ENCODE measurements around the gene SMIM28.

The SMIM28 gene

DNA sequence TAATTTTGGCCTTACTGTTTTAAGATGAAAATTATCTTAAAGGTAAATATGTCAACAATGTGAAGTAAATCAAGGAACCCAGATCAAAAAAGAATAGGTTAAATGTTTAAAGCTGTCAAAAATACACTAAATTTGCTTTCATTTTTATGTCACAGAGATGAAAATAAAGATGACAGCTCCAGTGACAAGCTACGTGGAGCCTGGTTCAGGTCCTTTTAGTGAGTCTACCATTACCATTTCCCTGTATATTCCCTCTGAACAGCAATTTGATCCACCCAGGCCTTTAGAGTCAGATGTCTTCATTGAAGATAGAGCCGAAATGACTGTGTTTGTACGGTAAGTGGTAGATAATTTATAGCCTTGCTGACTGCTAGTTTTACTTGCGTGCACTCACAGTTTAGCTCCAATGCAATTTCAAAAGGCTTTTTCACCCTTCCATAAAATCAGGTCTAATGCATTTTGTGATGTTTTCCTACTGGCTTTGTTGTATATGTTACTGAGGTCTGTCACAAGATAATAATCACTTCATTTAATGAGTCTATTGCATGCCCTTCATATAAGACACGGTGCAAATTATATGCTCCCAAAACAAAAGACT, 28.2 kb downstream of the SMIM28 start:
- TF ChIP-seq ARNT (IDR thresholded peaks at IDR 0.05) (peak; percentile 86), FOXM1 (IDR thresholded peaks at IDR 0.05; ENCODE audit: borderline replicate concordance) (no peak), PKNOX1 (IDR thresholded peaks at IDR 0.05) (peak; percentile 98), SUZ12 (IDR thresholded peaks at IDR 0.05) (no peak), FOXK2 (IDR thresholded peaks at IDR 0.05) (no peak), CTBP1 (IDR thresholded peaks at IDR 0.05; ENCODE audit: borderline replicate concordance) (peak; percentile 82), LEF1 (IDR thresholded peaks at IDR 0.05; ENCODE audit: borderline replicate concordance) (peak; percentile 82; the same call in 1 of the 2 replicates), ZNF384 (IDR thresholded peaks at IDR 0.05) (no peak; the same call in 1 of the 2 replicates)
- POLR2A ChIA-PET = interaction anchor here (1.0 to 1.2 kb wide), 2 partner anchors 92 to 368 kb away, joined by 3 read pairs; partner anchors contain the start of gene CCDC28A
- peak; percentile 69 for DNase-seq (ENCODE audit: extremely low spot score)
- CTCF ChIA-PET = interaction anchor here (0.6 to 2.2 kb wide), 4 partner anchors 9 to 399 kb away, joined by 3 to 7 read pairs (median 4); no protein-coding TSS in a partner anchor

GRCh38 chr6:138406443-138406842, 28.7 kb downstream of the SMIM28 start:
- DNase-seq (ENCODE audit: extremely low spot score) = no peak
- TF ChIP-seq NFRKB (IDR thresholded peaks at IDR 0.05) = no peak
- no peak for TF ChIP-seq FOXK2 (IDR thresholded peaks at IDR 0.05)
- TF ChIP-seq FOXA1 (IDR thresholded peaks at IDR 0.05) = no peak
- 0 out of 2 replicates have a peak, but pooled peaks have one; percentile 13 for TF ChIP-seq HDGF (IDR thresholded peaks at IDR 0.05; ENCODE audit: borderline replicate concordance)
- CTCF ChIA-PET = interaction anchor here (2.2 kb wide), 1 partner anchor 399 kb away, joined by 7 read pairs; no protein-coding TSS in a partner anchor
- POLR2A ChIA-PET = interaction anchor here (1.2 kb wide), 1 partner anchor 367 kb away, joined by 3 read pairs; the partner anchor contains the start of gene CCDC28A

DNA sequence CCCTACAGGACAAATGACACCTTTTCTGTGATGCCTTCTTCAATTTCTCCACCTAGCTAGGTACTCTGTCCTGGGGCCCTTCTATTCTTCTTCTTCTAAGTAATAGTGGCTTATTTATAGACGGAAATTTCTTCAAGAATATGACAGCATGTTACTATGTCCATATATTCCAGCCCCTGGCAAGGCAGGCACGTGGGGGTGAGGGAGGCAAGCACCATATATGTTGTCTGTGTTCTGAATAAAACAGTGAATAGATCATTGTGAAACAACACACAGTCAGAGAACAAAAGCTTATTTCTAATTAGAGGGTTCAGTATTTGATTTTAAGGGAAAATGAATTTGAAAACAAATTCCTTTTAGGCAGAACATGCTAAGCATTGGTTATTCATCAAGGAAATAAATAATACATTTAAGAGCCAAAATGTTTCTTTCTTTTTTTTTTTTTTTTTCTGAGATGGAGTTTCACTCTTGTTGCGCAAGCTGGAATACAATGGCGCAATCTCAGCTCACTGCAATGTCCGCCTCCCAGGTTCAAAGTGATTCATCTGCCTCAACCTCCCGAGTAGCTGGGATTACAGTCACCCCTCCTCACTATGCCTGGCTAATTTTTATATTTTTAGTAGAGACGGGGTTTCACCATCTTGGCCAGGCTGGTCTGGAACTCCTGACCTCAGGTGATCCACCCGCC, 32.5 kb downstream of the SMIM28 start:
- no peak for TF ChIP-seq ELF4 (IDR thresholded peaks at IDR 0.05)
- TF ChIP-seq NFRKB (IDR thresholded peaks at IDR 0.05) = no peak
- no peak for TF ChIP-seq SUZ12 (IDR thresholded peaks at IDR 0.05)
- TF ChIP-seq SP1 (IDR thresholded peaks at IDR 0.05) = no peak
- TF ChIP-seq FOXK2 (IDR thresholded peaks at IDR 0.05) = no peak
- no peak for TF ChIP-seq FOXA1 (IDR thresholded peaks at IDR 0.05)
- TF ChIP-seq PKNOX1 (IDR thresholded peaks at IDR 0.05) = no peak
- TF ChIP-seq LEF1 (IDR thresholded peaks at IDR 0.05; ENCODE audit: borderline replicate concordance) = no peak
- TF ChIP-seq L3MBTL2 (conservative IDR thresholded peaks at IDR 0.05) = no peak
- no peak for TF ChIP-seq TARDBP (IDR thresholded peaks at IDR 0.05)
- TF ChIP-seq ARNT (IDR thresholded peaks at IDR 0.05) = no peak
- no peak for TF ChIP-seq CTBP1 (IDR thresholded peaks at IDR 0.05; ENCODE audit: borderline replicate concordance)
- no peak for TF ChIP-seq BHLHE40 (IDR thresholded peaks at IDR 0.05; ENCODE audit: borderline replicate concordance)
- TF ChIP-seq HDGF (IDR thresholded peaks at IDR 0.05; ENCODE audit: borderline replicate concordance) = no peak
- no peak for TF ChIP-seq FOXM1 (IDR thresholded peaks at IDR 0.05; ENCODE audit: borderline replicate concordance)
- no peak for TF ChIP-seq ZNF384 (IDR thresholded peaks at IDR 0.05)
- DNase-seq (ENCODE audit: extremely low spot score) = no peak
- POLR2A ChIA-PET = no interaction called here
- CTCF ChIA-PET = no interaction called here

DNA sequence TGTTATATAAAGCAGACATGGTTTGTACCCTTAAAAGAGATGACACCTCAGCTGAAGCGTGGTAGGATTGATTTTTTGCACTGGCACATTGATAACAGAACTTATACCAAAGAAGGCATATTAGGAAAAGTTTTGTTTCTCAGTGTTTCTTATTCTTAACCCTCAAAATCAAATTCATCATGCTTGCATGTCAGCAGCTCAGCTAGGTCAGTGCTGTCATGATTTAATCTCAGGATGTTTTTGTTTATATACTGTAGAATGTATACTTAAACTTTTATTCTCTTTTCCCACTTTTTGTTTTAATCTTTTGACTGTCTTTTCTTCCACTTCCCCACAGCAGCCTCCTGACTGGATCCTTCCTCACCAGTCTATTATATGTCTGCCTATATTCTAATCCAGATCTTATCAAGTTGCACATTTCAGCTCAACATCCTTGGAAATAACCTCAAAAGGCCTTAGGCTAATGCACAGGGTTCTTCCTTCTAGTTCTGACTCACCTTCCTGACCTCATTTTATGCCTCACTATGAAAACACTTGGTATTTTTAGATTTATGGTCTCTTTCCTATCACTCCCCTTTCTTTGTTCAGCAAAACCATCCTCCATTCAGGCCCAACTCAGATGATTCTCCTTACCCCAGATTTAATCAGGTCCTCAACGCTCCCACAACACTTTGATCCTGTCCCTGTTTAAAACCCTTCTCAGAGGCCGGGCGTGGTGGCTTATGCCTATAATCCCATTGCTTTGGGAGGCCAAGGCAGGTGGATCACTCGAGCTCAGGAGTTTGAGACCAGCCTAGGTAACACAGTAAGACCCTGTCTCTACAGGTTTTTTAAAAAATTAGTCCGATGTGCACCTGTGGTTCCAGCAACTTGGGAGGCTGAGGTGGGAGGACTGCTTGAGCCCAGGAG, 33.5 kb downstream of the SMIM28 start:
- ChIA-PET CTCF (interaction anchor here (0.6 kb wide), 1 partner anchor 39 kb away, joined by 4 read pairs; no protein-coding TSS in a partner anchor), POLR2A (no interaction called here)
- no peak for DNase-seq (ENCODE audit: extremely low spot score)
- TF ChIP-seq PKNOX1 (IDR thresholded peaks at IDR 0.05) (0 out of 2 replicates have a peak, but pooled peaks have one; percentile 24), NFRKB (IDR thresholded peaks at IDR 0.05) (no peak)

DNA sequence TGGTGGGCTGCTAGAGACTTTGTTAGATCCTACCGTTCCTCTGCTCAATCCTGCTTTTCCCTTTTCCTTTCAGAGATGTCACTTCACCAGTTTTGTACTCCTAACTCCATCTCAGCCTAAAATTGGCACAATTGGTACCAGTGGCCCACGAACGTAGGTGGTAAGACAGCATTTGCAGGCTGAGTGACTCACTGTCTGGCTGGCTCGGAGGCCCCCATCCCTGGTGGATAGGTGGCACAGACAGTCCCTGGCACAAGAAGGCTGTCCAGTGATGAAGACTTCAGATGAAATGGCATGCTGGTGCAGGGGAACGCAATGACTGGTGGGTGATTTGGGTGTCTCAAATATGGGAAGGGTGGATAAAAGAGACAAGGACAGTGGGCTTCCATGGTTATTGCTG, 37.4 kb downstream of the SMIM28 start:
- DNase-seq (ENCODE audit: extremely low spot score) = no peak
- no peak for TF ChIP-seq ZNF384 (IDR thresholded peaks at IDR 0.05)
- no peak for TF ChIP-seq FOXK2 (IDR thresholded peaks at IDR 0.05)
- no peak for TF ChIP-seq FOXA1 (IDR thresholded peaks at IDR 0.05)
- no peak for TF ChIP-seq TARDBP (IDR thresholded peaks at IDR 0.05)
- TF ChIP-seq PKNOX1 (IDR thresholded peaks at IDR 0.05) = no peak
- no peak for TF ChIP-seq L3MBTL2 (conservative IDR thresholded peaks at IDR 0.05)
- ChIA-PET POLR2A (no interaction called here), CTCF (interaction anchor here (0.5 to 1.4 kb wide), 2 partner anchors 9 to 295 kb away, joined by 3 to 6 read pairs; no protein-coding TSS in a partner anchor)

All from HEK293T (cell line).